Mesendoderm (in vitro differentiated cells): Measurements from ENCODE around the gene ST6GAL1.

Experiments
- DNase-seq: peaks from one replicate; pipeline ENCODE4 v3.0.0; 2013
- H2AK5ac ChIP-seq: 2 replicates; pipeline ENCODE4 v1.6.1; 2013; ENCODE audit warnings: low read length, inconsistent platforms
- H2BK120ac ChIP-seq: 2 replicates; pipeline ENCODE4 v1.6.1; 2013; ENCODE audit warnings: low read depth, mild to moderate bottlenecking, low read length, moderate library complexity, mixed read lengths
- H2BK15ac ChIP-seq: replicated peaks from 2 replicates; pipeline ENCODE4 v1.6.1; 2013; ENCODE audit warnings: low read depth, mild to moderate bottlenecking, moderate library complexity
- H2BK5ac ChIP-seq: 2 replicates; pipeline ENCODE4 v1.6.1; 2013; ENCODE audit warnings: low read length, inconsistent platforms
- H3K18ac ChIP-seq: 2 replicates; pipeline ENCODE4 v1.6.1; 2013; ENCODE audit warnings: mild to moderate bottlenecking, low read length, mixed read lengths
- H3K23ac ChIP-seq: one replicate; pipeline ENCODE4 v1.6.1; 2013; ENCODE audit warnings: low read length
- H3K27ac ChIP-seq: 2 replicates; pipeline ENCODE4 v1.5.1; 2013; ENCODE audit warnings: low read depth, mild to moderate bottlenecking, inconsistent platforms, low read length, moderate library complexity
- H3K27me3 ChIP-seq: 2 replicates; pipeline ENCODE4 v1.6.1; 2013; ENCODE audit warnings: low read length, control low read depth, mild to moderate bottlenecking, inconsistent platforms; ENCODE audit not compliant: insufficient read depth, poor library complexity
- H3K36me3 ChIP-seq: 2 replicates; pipeline ENCODE4 v1.6.1; 2013; ENCODE audit warnings: low read length, inconsistent platforms; ENCODE audit not compliant: control insufficient read depth, insufficient read depth
- H3K4ac ChIP-seq: one replicate; pipeline ENCODE4 v1.6.1; 2013; ENCODE audit warnings: low read depth, mild to moderate bottlenecking, low read length, moderate library complexity
- H3K4me1 ChIP-seq: 2 replicates; pipeline ENCODE4 v1.6.1; 2013; ENCODE audit warnings: low read depth, low read length, inconsistent platforms; ENCODE audit not compliant: control insufficient read depth
- H3K4me2 ChIP-seq: 2 replicates; pipeline ENCODE4 v1.6.1; 2013; ENCODE audit warnings: low read length
- H3K4me3 ChIP-seq: 2 replicates; pipeline ENCODE4 v1.5.1; 2013; ENCODE audit warnings: mild to moderate bottlenecking, low read length
- H3K56ac ChIP-seq: one replicate; pipeline ENCODE4 v1.6.1; 2013; ENCODE audit warnings: low read length
- H3K79me1 ChIP-seq: 2 replicates; pipeline ENCODE4 v1.6.1; 2013; ENCODE audit warnings: low read length, inconsistent platforms
- H3K79me2 ChIP-seq: 2 replicates; pipeline ENCODE4 v1.6.1; 2013; ENCODE audit warnings: mild to moderate bottlenecking, low read length; ENCODE audit not compliant: control insufficient read depth, insufficient read depth
- H3K9ac ChIP-seq: 2 replicates; pipeline ENCODE4 v1.6.1; 2013; ENCODE audit warnings: low read length, inconsistent platforms
- H4K5ac ChIP-seq: one replicate; pipeline ENCODE4 v1.6.1; 2013; ENCODE audit warnings: low read length
- H4K8ac ChIP-seq: one replicate; pipeline ENCODE4 v1.6.1; 2013; ENCODE audit warnings: low read depth, mild to moderate bottlenecking, control low read depth, low read length, moderate library complexity
- WGBS: extraction: QIAGEN DNeasy Blood & Tissue Kit; methylation state at CpG from one replicate; pipeline ENCODE4 v1.1.7; 2013; ENCODE audit warnings: low lambda C conversion rate, missing lambda C conversion rate; ENCODE audit not compliant: insufficient coverage; ENCODE audit errors: extremely low coverage; 5-methylcytosine and 5-hydroxymethylcytosine counted together

Gene ST6GAL1

GRCh38 chr3:186983659-186984058, 53.3 kb downstream of the ST6GAL1 start:
- no peak overlapping the region for H3K23ac ChIP-seq
- H3K4me1 ChIP-seq, result peaks cover 3% of the 10 kb centered on the region
- peaks cover 6% of the 10 kb centered on the region for H3K79me1 ChIP-seq
- no peaks in the 10 kb centered on the region for H3K79me2 ChIP-seq
- no peak for DNase-seq
- H4K8ac ChIP-seq, result no peak overlapping the region
- no peak overlapping the region for H3K4me2 ChIP-seq
- H2AK5ac ChIP-seq, result no peak overlapping the region
- no peak overlapping the region for H3K56ac ChIP-seq
- no peak overlapping the region for H3K18ac ChIP-seq
- H3K9ac ChIP-seq, result no peak overlapping the region
- no peak overlapping the region for H3K4ac ChIP-seq
- no peak overlapping the region for H3K27ac ChIP-seq
- WGBS, result no CpG with 5 or more reads among the region's 4 CpGs
- no peak overlapping the region for H2BK15ac ChIP-seq
- no peak overlapping the region for H2BK5ac ChIP-seq
- peaks cover 1% of the 10 kb centered on the region for H3K36me3 ChIP-seq
- H4K5ac ChIP-seq, result no peak overlapping the region
- H3K27me3 ChIP-seq, result no peaks in the 10 kb centered on the region
- H2BK120ac ChIP-seq, result no peak overlapping the region
- H3K4me3 ChIP-seq, result no peak overlapping the region

DNA sequence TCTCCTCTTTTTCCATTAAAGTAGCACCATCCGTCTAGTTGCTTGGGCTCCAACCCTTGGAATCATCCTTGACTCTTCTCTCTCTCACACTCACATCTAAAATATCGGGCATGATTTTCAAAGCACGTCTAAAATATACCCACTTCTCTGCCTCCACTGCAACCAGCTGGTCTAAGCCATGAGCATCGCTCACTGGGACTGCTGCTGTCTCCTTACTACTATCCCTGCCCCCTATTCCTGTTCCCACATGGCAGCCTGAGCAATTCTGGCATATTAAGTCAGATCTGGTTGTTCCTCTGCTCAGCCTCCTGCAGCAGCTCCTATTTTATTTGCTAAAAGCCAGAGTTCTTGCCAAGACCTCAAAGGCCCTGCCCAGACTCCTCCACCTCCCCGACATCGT, 53.7 kb downstream of the ST6GAL1 start:
- Histone ChIP-seq H2BK15ac (no peak overlapping the region), H3K36me3 (peaks cover 1% of the 10 kb centered on the region), H3K4me2 (no peak overlapping the region), H3K4me1 (peaks cover 3% of the 10 kb centered on the region), H3K4ac (no peak overlapping the region), H3K9ac (no peak overlapping the region), H3K23ac (no peak overlapping the region), H3K4me3 (no peak overlapping the region), H3K27ac (no peak overlapping the region), H2BK120ac (no peak overlapping the region), H3K79me1 (peaks cover 6% of the 10 kb centered on the region), H2AK5ac (no peak overlapping the region), H2BK5ac (no peak overlapping the region), H4K5ac (no peak overlapping the region), H3K56ac (no peak overlapping the region), H3K18ac (no peak overlapping the region), H3K79me2 (no peaks in the 10 kb centered on the region), H3K27me3 (no peaks in the 10 kb centered on the region), H4K8ac (no peak overlapping the region)
- DNase-seq, result no peak
- no CpG with 5 or more reads among the region's 6 CpGs for WGBS

- Histone ChIP-seq H2BK15ac (no peak overlapping the region), H3K36me3 (peaks cover 1% of the 10 kb centered on the region), H3K18ac (no peak overlapping the region), H2BK5ac (no peak overlapping the region), H3K4me3 (no peak overlapping the region), H4K5ac (no peak overlapping the region), H3K9ac (no peak overlapping the region), H3K4ac (no peak overlapping the region), H2AK5ac (no peak overlapping the region), H3K79me2 (no peaks in the 10 kb centered on the region), H3K23ac (no peak overlapping the region), H3K4me2 (no peak overlapping the region), H3K79me1 (peaks cover 4% of the 10 kb centered on the region), H3K27me3 (no peaks in the 10 kb centered on the region), H3K4me1 (peaks cover 3% of the 10 kb centered on the region), H4K8ac (no peak overlapping the region), H2BK120ac (no peak overlapping the region), H3K27ac (no peak overlapping the region), H3K56ac (no peak overlapping the region)
- no CpG with 5 or more reads among the region's 14 CpGs for WGBS
- DNase-seq, result no peak
Measured at GRCh38 chr3:186985661-186986364, 55.5 kb downstream of the ST6GAL1 start.

DNA sequence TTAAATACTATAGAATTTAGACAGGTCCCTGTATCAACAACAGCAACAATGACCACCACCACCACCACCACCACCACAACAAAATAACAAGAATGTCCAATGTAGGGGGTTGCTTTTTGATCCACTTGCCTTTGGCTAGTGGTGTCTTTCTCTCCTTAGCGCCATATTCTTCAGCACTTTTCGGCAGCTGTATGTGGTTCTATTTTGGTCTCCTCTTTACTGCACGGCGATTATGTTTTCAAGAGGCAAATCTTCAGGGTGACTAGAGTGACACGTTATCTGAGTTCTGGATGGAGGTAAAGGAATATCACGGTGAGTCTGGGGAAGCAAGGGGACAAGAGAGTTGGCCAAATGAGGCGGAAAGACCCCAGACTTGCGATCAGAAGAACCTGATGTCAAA, 56.1 kb downstream of the ST6GAL1 start:
- Histone ChIP-seq H4K5ac (no peak overlapping the region), H3K4me3 (no peak overlapping the region), H2BK5ac (no peak overlapping the region), H3K79me2 (no peaks in the 10 kb centered on the region), H4K8ac (no peak overlapping the region), H3K27ac (no peak overlapping the region), H3K36me3 (peaks cover 1% of the 10 kb centered on the region), H3K56ac (no peak overlapping the region), H3K18ac (no peak overlapping the region), H3K79me1 (peaks cover 4% of the 10 kb centered on the region), H3K23ac (no peak overlapping the region), H2BK15ac (no peak overlapping the region), H3K9ac (no peak overlapping the region), H2AK5ac (no peak overlapping the region), H3K4ac (no peak overlapping the region), H3K4me2 (no peak overlapping the region), H3K4me1 (peaks cover 3% of the 10 kb centered on the region), H2BK120ac (no peak overlapping the region), H3K27me3 (no peaks in the 10 kb centered on the region)
- no peak for DNase-seq
- WGBS, result no CpG with 5 or more reads among the region's 8 CpGs

GRCh38 chr3:186986816-186987215, 56.5 kb downstream of the ST6GAL1 start:
- no peaks in the 10 kb centered on the region for H3K79me2 ChIP-seq
- no peak overlapping the region for H2BK5ac ChIP-seq
- H3K23ac ChIP-seq, result no peak overlapping the region
- H3K27me3 ChIP-seq, result no peaks in the 10 kb centered on the region
- no peak overlapping the region for H4K5ac ChIP-seq
- no peak overlapping the region for H3K27ac ChIP-seq
- no peak overlapping the region for H2BK120ac ChIP-seq
- peaks cover 1% of the 10 kb centered on the region for H3K36me3 ChIP-seq
- no peak overlapping the region for H3K18ac ChIP-seq
- peaks cover 3% of the 10 kb centered on the region for H3K4me1 ChIP-seq
- DNase-seq, result no peak
- no CpG with 5 or more reads among the region's 1 CpG for WGBS
- no peak overlapping the region for H3K9ac ChIP-seq
- H2BK15ac ChIP-seq, result no peak overlapping the region
- no peak overlapping the region for H3K4me2 ChIP-seq
- H4K8ac ChIP-seq, result no peak overlapping the region
- H3K56ac ChIP-seq, result no peak overlapping the region
- no peak overlapping the region for H3K4ac ChIP-seq
- peaks cover 4% of the 10 kb centered on the region for H3K79me1 ChIP-seq
- no peak overlapping the region for H3K4me3 ChIP-seq
- no peak overlapping the region for H2AK5ac ChIP-seq

DNA sequence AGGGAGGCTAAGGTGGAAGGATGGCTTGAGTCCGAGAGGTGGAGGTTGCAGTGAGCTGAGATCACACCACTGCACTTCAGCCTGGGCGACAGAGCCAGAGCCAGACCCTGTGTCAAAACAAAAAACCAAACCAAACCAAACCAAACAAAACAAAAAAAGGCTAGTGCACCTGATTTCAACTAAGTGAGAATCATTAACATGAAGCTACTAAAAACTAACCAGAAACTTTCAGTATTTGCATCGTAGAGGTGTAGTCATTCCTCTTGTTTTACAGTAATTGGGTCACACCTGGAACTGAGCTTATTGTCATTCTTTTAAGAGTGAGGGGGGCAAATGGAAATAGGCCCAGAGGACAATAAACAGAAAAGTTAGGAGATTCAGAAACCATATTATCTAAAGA, 58.5 kb downstream of the ST6GAL1 start:
- Histone ChIP-seq H3K79me2 (peaks cover 3% of the 10 kb centered on the region), H3K4me1 (peaks cover 2% of the 10 kb centered on the region), H3K27ac (no peak overlapping the region), H3K23ac (no peak overlapping the region), H3K4ac (no peak overlapping the region), H2BK5ac (no peak overlapping the region), H4K8ac (no peak overlapping the region), H2BK120ac (no peak overlapping the region), H2AK5ac (no peak overlapping the region), H3K56ac (no peak overlapping the region), H3K27me3 (no peaks in the 10 kb centered on the region), H4K5ac (no peak overlapping the region), H3K36me3 (no peaks in the 10 kb centered on the region), H2BK15ac (no peak overlapping the region), H3K4me3 (no peak overlapping the region), H3K79me1 (peaks cover 6% of the 10 kb centered on the region), H3K9ac (no peak overlapping the region), H3K4me2 (no peak overlapping the region), H3K18ac (no peak overlapping the region)
- no peak for DNase-seq
- WGBS, result no CpG with 5 or more reads among the region's 3 CpGs
